Superior temporal gyrus (tissue), 1 donor: Measurements from ENCODE around the gene MSRB1.

Source experiments
- DNase-seq: peaks from one replicate; pipeline ENCODE4 v3.0.0-alpha.2; 2016; ENCODE audit errors: extremely low spot score

Gene MSRB1

DNA sequence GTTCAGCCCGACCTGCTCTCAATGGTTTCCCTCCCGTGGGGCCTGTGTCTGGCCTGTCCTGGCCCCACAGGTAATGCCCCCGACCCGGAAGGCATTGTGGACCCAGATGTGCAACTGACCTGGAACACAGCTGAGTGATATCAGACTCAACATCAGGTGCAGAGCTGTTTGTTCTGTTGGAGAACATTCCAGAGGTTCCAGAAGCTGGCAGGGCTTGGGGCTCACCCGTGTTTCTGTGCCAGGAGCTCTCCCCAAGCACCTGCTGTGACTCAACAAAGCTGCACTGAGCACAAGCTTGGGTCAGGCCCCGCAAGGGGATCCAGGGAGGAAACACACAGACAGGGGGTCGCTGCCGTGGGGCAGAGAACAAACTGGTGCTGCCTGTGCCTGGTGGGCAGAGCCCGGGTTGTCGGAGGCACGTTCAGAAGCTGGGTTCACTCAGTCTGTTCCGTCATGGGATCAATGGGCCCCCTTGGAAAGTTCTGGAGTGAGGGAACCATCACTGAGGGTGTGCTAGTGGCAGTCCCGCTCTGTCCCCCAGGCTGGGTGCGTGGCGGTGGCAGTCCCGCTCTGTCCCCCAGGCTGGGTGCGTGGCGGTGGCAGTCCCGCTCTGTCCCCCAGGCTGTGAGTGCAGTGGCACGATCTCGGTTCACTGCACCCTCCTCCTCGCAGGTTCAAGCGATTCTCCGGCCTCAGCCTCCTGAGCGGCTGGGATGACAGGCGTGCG lies 46.9 kb downstream of the MSRB1 start:
- DNase-seq: no peak

DNA sequence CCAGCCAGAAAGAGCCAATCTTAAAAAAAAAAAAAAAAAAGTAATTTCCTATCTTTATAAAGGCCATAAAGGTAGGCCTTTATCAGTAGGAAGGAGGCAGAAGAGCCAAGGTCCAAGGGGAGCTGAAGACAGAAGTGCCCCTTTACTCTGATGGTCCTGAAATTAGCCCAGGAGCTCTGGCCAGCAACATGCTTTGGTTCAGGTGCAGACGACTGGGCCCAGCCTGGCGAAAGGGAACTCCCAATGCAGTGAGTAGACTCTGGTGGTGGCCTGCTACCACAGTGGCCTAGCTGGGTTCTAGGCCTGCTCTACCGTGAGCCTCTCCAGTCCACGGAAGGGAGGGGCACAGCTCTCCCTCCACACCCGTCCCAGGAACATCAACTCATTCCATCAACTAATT lies 47.9 kb downstream of the MSRB1 start:
- DNase-seq: no peak

DNA sequence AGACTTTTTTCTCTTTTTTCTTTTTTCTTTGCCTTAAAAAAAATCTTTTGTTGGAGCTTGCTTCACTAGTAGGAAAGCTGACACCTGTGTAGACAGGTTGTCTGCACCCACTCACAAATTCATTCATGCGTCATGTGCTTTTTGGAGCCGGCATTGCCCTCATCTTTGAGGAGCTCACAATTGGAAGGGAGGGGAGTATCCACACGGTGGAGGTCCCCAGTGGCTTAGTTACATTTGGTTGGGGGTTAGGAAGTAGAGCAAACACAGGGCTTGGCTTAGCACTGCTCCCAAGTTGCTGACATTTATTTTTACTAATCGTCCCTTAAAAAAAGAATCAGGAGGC lies 52.3 kb downstream of the MSRB1 start:
- DNase-seq: no peak

DNA sequence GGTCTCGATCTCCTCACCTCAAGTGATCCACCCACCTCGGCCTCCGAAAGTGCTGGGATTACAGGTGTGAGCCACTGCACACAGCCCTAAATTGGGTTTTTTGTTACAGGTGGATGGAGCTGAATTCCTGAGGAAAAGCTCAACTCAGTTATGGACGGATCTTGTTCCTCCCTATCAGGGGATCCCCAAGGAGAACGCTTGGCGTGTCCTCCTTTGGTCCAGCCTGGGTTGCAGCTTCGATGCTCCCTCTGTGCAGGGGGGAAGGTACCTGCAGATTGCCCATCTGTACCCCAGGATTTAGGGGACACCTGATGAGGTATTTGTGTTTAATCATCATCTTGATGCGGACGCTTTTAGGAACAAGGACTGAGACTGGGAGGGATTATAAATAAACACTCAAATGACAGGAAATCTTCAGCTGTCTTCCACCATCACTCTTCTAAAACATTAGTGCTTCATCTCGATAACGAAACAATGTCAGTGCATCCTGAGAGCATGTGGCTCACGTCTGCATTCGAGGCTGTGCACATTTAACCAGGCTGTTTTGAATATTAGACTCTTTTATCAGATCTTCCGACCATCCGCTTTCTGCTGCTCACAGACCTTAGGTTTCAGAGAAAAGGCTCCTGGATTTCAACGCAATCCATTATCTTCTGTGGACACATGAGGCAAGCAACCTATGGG lies 52.8 kb downstream of the MSRB1 start:
- no peak for DNase-seq
